Cardiac muscle cell (in vitro differentiated cells and primary cell): ENCODE data around the gene RPL19. TPM values are rescaled to one million over a fixed set of nuclear protein-coding genes. Genes with fewer than 3 reads are reported as not detected.

Experiments
- DNase-seq, 2 donors: peaks; one replicate each; pipeline versions ENCODE4 v3.0.0 to v3.0.0-alpha.2; 2010 to 2017; ENCODE audit warnings: low read depth in 1 of 2, low spot score in 1 of 2
- H3K27ac ChIP-seq: fragments of 200-600 bp; sonication (generic); 2 replicates; pipeline ENCODE4 v1.5.1; 2016
- H3K27me3 ChIP-seq: fragments of 200-600 bp; sonication (generic); 2 replicates; pipeline ENCODE4 v1.6.0; 2016; ENCODE audit warnings: control low read depth
- H3K36me3 ChIP-seq: fragments of 200-600 bp; sonication (generic); 2 replicates; pipeline ENCODE4 v1.5.1; 2016; ENCODE audit warnings: control low read depth
- H3K4me1 ChIP-seq: fragments of 200-600 bp; sonication (generic); 2 replicates; pipeline ENCODE4 v1.8.1; 2017; ENCODE audit warnings: low read depth, mild to moderate bottlenecking, mixed run types
- H3K4me3 ChIP-seq: fragments of 200-600 bp; sonication (generic); 2 replicates; pipeline ENCODE4 v1.5.1; 2016; ENCODE audit warnings: mild to moderate bottlenecking
- H3K9me3 ChIP-seq: fragments of 200-600 bp; sonication (generic); 2 replicates; pipeline ENCODE4 v1.5.1; 2017; ENCODE audit warnings: low read depth, mild to moderate bottlenecking, control low read depth
- CTCF ChIP-seq: IDR thresholded peaks from 2 replicates; pipeline ENCODE4 v1.5.1; 2012; ENCODE audit warnings: low read depth, mild to moderate bottlenecking, low read length
- polyA plus RNA-seq: library from polyadenylated mRNA; unstranded; fragments of >200 nt; fragmentation: Nextera tagmentation; extraction: Ambion mirVana; gene quantifications from 2 replicates; pipeline ENCODE4 v1.2.1, GENCODE V29; 2016
- total RNA-seq: library from RNA; depleted of rRNA; stranded (reverse); fragments of >200 nt; gene quantifications from 2 replicates; pipeline ENCODE4 v1.2.3, GENCODE V29; 2016

Gene RPL19
- total and polyA plus RNA-seq, 2 experiments from 2014 or later = 761 to 3,028 TPM

- Histone ChIP-seq H3K4me3 (no peak overlapping the region), H3K9me3 (no peaks in the 10 kb centered on the region), H3K4me1 (no peaks in the 10 kb centered on the region), H3K27ac (no peak overlapping the region), H3K36me3 (no peaks in the 10 kb centered on the region), H3K27me3 (peaks cover 32% of the 10 kb centered on the region)
- TF ChIP-seq CTCF = no peak
- no peak for DNase-seq
Observed at GRCh38 chr17:39169101-39169500, 31.0 kb upstream of the RPL19 start.

DNA sequence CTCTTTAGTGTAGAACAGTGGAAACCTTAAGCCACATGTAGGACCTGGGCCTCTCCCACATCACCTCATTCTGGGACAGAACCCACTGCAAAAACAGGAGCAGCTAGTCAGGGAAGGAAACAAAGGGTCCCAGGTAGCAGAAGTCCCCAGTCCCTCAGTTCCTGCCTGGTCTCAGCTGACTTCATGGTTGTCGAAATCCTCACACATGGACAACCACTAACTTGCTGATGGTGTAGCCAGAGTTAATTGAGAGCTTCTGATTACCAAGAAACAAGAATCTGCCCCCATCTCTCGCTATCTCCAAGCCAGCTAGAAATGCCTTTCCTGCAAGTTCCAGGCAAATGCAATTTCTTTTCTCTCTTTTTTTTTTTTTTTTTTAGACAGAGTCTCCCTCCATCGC, 30.6 kb upstream of the RPL19 start:
- H3K4me3 ChIP-seq = no peak overlapping the region
- no peak for DNase-seq
- no peaks in the 10 kb centered on the region for H3K36me3 ChIP-seq
- peaks cover 30% of the 10 kb centered on the region for H3K27me3 ChIP-seq
- no peak for TF ChIP-seq CTCF
- no peak overlapping the region for H3K27ac ChIP-seq
- H3K4me1 ChIP-seq = no peaks in the 10 kb centered on the region
- H3K9me3 ChIP-seq = no peaks in the 10 kb centered on the region

DNA sequence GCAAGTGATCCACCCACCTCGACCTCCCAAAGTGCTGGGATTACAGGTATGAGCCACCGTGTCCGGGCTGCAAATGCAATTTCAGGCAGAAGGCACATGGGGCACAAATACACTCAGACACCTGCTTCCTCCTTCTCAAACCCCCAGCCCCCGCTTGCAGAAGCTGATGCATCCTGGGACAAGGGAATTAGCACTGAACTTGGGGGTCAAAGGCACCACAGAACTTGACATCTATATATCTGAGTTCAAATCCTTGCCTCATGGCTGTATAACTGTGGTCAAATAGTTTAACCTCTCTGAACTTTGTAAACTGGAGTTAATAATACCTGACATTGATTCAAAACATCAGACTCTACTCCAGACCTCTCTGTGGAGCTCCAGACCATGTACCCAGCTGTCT, 30.0 kb upstream of the RPL19 start:
- no peak for TF ChIP-seq CTCF
- H3K36me3 ChIP-seq = no peaks in the 10 kb centered on the region
- no peaks in the 10 kb centered on the region for H3K4me1 ChIP-seq
- no peaks in the 10 kb centered on the region for H3K9me3 ChIP-seq
- no peak overlapping the region for H3K4me3 ChIP-seq
- no peak for DNase-seq
- H3K27ac ChIP-seq = no peak overlapping the region
- peaks cover 25% of the 10 kb centered on the region for H3K27me3 ChIP-seq

GRCh38 chr17:39170558-39170957, 29.5 kb upstream of the RPL19 start:
- H3K4me3 ChIP-seq = no peak overlapping the region
- TF ChIP-seq CTCF = no peak
- H3K4me1 ChIP-seq = no peaks in the 10 kb centered on the region
- H3K27ac ChIP-seq = no peak overlapping the region
- no peaks in the 10 kb centered on the region for H3K9me3 ChIP-seq
- DNase-seq = no peak
- H3K36me3 ChIP-seq = no peaks in the 10 kb centered on the region
- peaks cover 21% of the 10 kb centered on the region for H3K27me3 ChIP-seq

DNA sequence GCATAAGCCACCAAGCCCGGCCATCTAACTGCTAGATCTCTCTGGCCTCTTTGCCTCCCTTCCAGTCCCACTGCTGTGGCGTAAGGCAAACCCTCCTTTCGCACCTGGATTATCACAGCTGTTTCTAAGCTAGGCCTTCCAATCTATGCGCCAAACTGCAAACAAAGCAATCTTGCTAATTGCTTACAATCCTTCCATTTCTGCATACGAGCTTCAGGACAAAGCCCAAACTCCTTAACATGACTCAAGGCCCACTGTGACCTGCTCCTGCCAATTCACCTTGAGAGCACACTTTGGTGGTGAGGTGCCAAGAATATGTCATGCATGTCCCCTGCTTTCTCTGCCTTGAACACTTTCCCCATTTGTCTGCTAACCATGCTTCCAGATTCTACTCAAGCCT, 28.1 kb upstream of the RPL19 start:
- TF ChIP-seq CTCF = no peak
- Histone ChIP-seq H3K36me3 (no peaks in the 10 kb centered on the region), H3K9me3 (no peaks in the 10 kb centered on the region), H3K4me3 (no peak overlapping the region), H3K27ac (no peak overlapping the region), H3K27me3 (peaks cover 7% of the 10 kb centered on the region), H3K4me1 (no peaks in the 10 kb centered on the region)
- no peak for DNase-seq

DNA sequence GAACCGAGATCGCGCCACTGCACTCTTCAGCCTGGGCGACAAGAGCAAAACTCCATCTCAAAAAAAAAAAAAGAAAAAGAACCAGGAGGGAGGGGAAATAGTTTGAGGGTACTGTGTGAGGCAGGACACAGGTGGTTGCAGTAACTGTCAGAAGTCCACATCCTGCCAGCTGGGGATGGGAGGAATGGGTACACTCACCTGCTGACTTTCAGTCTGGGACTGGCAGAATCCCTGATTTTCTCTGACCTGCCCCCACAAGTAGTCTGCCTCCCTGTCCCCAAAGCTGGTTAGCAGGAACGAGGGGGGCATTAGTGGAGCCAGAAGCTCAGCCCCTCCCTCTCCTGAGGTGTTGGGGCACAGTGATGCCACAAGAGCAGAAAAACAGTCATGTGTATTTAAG, 27.0 kb upstream of the RPL19 start:
- H3K27me3 ChIP-seq = no peaks in the 10 kb centered on the region
- H3K9me3 ChIP-seq = no peaks in the 10 kb centered on the region
- H3K27ac ChIP-seq = no peak overlapping the region
- no peaks in the 10 kb centered on the region for H3K4me1 ChIP-seq
- no peak for TF ChIP-seq CTCF
- no peak overlapping the region for H3K4me3 ChIP-seq
- no peak for DNase-seq
- H3K36me3 ChIP-seq = no peaks in the 10 kb centered on the region
